Limb (tissue), 2 donors: ENCODE data around the gene OLFML3.
"Not testable (repeated sequence)": the region's sequence is repeated elsewhere in the genome, so short reads cannot be mapped to it uniquely, and the experiment has no call there.

Experiments used
- DNase-seq, 2 donors: peaks; one replicate each; pipeline ENCODE4 v3.0.0-alpha.2; 2016; ENCODE audit errors: extremely low spot score in 2 of 2

The OLFML3 gene

GRCh38 chr1:113948151-113948550 lies 31.1 kb upstream of the OLFML3 start:
- DNase-seq = not testable (repeated sequence)

GRCh38 chr1:113949007-113949406 lies 30.3 kb upstream of the OLFML3 start:
- DNase-seq = peak in 1 of 2 donors; percentile 40

- DNase-seq = no peak
These were observed 28.4 kb upstream of the OLFML3 start for GRCh38 chr1:113950908-113951307.

- DNase-seq = no peak
These were observed 27.6 kb upstream of the OLFML3 start for GRCh38 chr1:113951719-113952118.

GRCh38 chr1:113957984-113958383 lies 21.3 kb upstream of the OLFML3 start:
- no peak for DNase-seq

- DNase-seq = no peak
These were observed 20.6 kb upstream of the OLFML3 start for GRCh38 chr1:113958691-113959090.

- no peak for DNase-seq
These were observed 15.9 kb upstream of the OLFML3 start for GRCh38 chr1:113963281-113963906.

- no peak for DNase-seq
These were observed 13.4 kb upstream of the OLFML3 start for GRCh38 chr1:113965703-113966412.

- no peak for DNase-seq
These were observed 6.3 kb upstream of the OLFML3 start for GRCh38 chr1:113972954-113973353.

- no peak for DNase-seq
These were observed 3.9 kb upstream of the OLFML3 start for GRCh38 chr1:113975211-113975895.

- peak in 1 of 2 donors; percentile 31 for DNase-seq
These were observed 2.5 kb upstream of the OLFML3 start for GRCh38 chr1:113976609-113977278.

GRCh38 chr1:113977906-113978305 lies 1.4 kb upstream of the OLFML3 start:
- no peak for DNase-seq

GRCh38 chr1:113980110-113980509 lies 836 bp downstream of the OLFML3 start:
- DNase-seq = peak; percentile 79 to 87

GRCh38 chr1:113981962-113982931 lies 3.0 kb downstream of the OLFML3 start:
- peak; percentile 63 to 74 for DNase-seq

GRCh38 chr1:113982949-113983348 lies 3.7 kb downstream of the OLFML3 start:
- no peak for DNase-seq

GRCh38 chr1:113983391-113983790 lies 4.1 kb downstream of the OLFML3 start:
- DNase-seq = peak; percentile 30 to 62

GRCh38 chr1:113983826-113984225 lies 4.6 kb downstream of the OLFML3 start:
- peak in 1 of 2 donors; percentile 5 for DNase-seq

GRCh38 chr1:113984710-113985109 lies 5.4 kb downstream of the OLFML3 start:
- peak in 1 of 2 donors; percentile 4 for DNase-seq

GRCh38 chr1:113986802-113987201 lies 7.5 kb downstream of the OLFML3 start:
- no peak for DNase-seq

- no peak for DNase-seq
These were observed 8.0 kb downstream of the OLFML3 start for GRCh38 chr1:113987259-113987658.

- DNase-seq = no peak
These were observed 11.3 kb downstream of the OLFML3 start for GRCh38 chr1:113990530-113990929.
